MM.1S (cell line): ENCODE data around the gene OLFM2.

ENCODE experiments used
- DNase-seq: peaks from one replicate; pipeline ENCODE4 v3.0.0-alpha.2; 2015
- H2AFZ ChIP-seq: fragments of 300-600 bp; sonication (generic); 2 replicates; pipeline ENCODE4 v1.6.0; 2016; ENCODE audit warnings: antibody characterized with exemption, low read length
- H3F3A ChIP-seq: fragments of 300-600 bp; sonication (generic); 2 replicates; pipeline ENCODE4 v1.6.1; 2016; ENCODE audit warnings: mild to moderate bottlenecking, antibody characterized with exemption, low read length, moderate library complexity, mixed read lengths; ENCODE audit not compliant: insufficient read depth
- H3K27ac ChIP-seq: fragments of 300-600 bp; sonication (generic); 2 replicates; pipeline ENCODE4 v1.5.1; 2016; ENCODE audit warnings: mild to moderate bottlenecking, low read length
- H3K27me3 ChIP-seq: fragments of 300-600 bp; sonication (generic); replicated peaks from 2 replicates; pipeline ENCODE4 v1.6.0; 2016; ENCODE audit warnings: low read length; ENCODE audit not compliant: insufficient read depth
- H3K36me3 ChIP-seq: fragments of 300-600 bp; sonication (generic); replicated peaks from 2 replicates; pipeline ENCODE4 v1.6.1; 2016; ENCODE audit warnings: mild to moderate bottlenecking, low read length, mixed read lengths; ENCODE audit not compliant: insufficient read depth
- H3K4me1 ChIP-seq: fragments of 300-600 bp; sonication (generic); 2 replicates; pipeline ENCODE4 v1.6.1; 2016; ENCODE audit warnings: low read length, mixed read lengths
- H3K4me2 ChIP-seq: fragments of 300-600 bp; sonication (generic); 2 replicates; pipeline ENCODE4 v1.6.0; 2016; ENCODE audit warnings: low read depth, low read length
- H3K4me3 ChIP-seq: fragments of 300-600 bp; sonication (generic); 2 replicates; pipeline ENCODE4 v1.5.1; 2016; ENCODE audit warnings: low read length, mixed read lengths
- H3K79me2 ChIP-seq: fragments of 300-600 bp; sonication (generic); 2 replicates; pipeline ENCODE4 v1.6.1; 2016; ENCODE audit warnings: mixed run types, low read length, mixed read lengths
- H3K9ac ChIP-seq: fragments of 300-600 bp; sonication (generic); 2 replicates; pipeline ENCODE4 v1.6.1; 2016; ENCODE audit warnings: low read length, mixed read lengths
- H3K9me2 ChIP-seq: fragments of 300-600 bp; sonication (generic); replicated peaks from 2 replicates; pipeline ENCODE4 v1.6.1; 2016; ENCODE audit warnings: mild to moderate bottlenecking, low read length, mixed read lengths; ENCODE audit not compliant: insufficient read depth
- H3K9me3 ChIP-seq: fragments of 300-600 bp; sonication (generic); replicated peaks from 2 replicates; pipeline ENCODE4 v1.6.1; 2016; ENCODE audit warnings: mild to moderate bottlenecking, low read length, mixed read lengths; ENCODE audit not compliant: insufficient read depth
- H4K20me1 ChIP-seq: fragments of 300-600 bp; sonication (generic); 2 replicates; pipeline ENCODE4 v1.6.1; 2016; ENCODE audit warnings: mild to moderate bottlenecking, low read length, moderate library complexity, mixed read lengths; ENCODE audit not compliant: insufficient read depth
- EZH2 ChIP-seq: fragments of 300-600 bp; sonication (generic); optimal IDR thresholded peaks from 2 replicates; pipeline ENCODE3; 2017; ENCODE audit warnings: low read depth, mild to moderate bottlenecking, antibody characterized with exemption, low read length, mixed read lengths
- EZH2phosphoT487 ChIP-seq: fragments of 300-600 bp; sonication (generic); IDR thresholded peaks from 2 replicates; pipeline ENCODE4 v1.6.1; 2018; ENCODE audit warnings: antibody characterized with exemption, low read length
- TF ChIP-seq, protein P1 (sequence below): fragments of 300-600 bp; sonication (generic); IDR thresholded peaks from 2 replicates; pipeline ENCODE4 v1.5.1; 2016; ENCODE audit warnings: antibody characterized with exemption, low read length, mixed read lengths

OLFM2 gene

GRCh38 chr19:9971166-9971897, 35.0 kb upstream of the OLFM2 start:
- no peak overlapping the region for H2AFZ ChIP-seq
- H4K20me1 ChIP-seq, result no peaks in the 10 kb centered on the region
- H3K79me2 ChIP-seq, result no peaks in the 10 kb centered on the region
- peaks cover 53% of the 10 kb centered on the region for H3K27me3 ChIP-seq
- H3K9ac ChIP-seq, result no peak overlapping the region
- H3K36me3 ChIP-seq, result no peaks in the 10 kb centered on the region
- DNase-seq, result no peak
- no peak for TF ChIP-seq EZH2
- TF ChIP-seq, protein P1, sequence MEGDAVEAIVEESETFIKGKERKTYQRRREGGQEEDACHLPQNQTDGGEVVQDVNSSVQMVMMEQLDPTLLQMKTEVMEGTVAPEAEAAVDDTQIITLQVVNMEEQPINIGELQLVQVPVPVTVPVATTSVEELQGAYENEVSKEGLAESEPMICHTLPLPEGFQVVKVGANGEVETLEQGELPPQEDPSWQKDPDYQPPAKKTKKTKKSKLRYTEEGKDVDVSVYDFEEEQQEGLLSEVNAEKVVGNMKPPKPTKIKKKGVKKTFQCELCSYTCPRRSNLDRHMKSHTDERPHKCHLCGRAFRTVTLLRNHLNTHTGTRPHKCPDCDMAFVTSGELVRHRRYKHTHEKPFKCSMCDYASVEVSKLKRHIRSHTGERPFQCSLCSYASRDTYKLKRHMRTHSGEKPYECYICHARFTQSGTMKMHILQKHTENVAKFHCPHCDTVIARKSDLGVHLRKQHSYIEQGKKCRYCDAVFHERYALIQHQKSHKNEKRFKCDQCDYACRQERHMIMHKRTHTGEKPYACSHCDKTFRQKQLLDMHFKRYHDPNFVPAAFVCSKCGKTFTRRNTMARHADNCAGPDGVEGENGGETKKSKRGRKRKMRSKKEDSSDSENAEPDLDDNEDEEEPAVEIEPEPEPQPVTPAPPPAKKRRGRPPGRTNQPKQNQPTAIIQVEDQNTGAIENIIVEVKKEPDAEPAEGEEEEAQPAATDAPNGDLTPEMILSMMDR, result no peak
- TF ChIP-seq EZH2phosphoT487, result no peak
- no peak overlapping the region for H3K4me2 ChIP-seq
- H3K27ac ChIP-seq, result no peak overlapping the region
- H3K4me3 ChIP-seq, result no peak overlapping the region
- H3F3A ChIP-seq, result no peaks in the 10 kb centered on the region
- H3K9me2 ChIP-seq, result no peaks in the 10 kb centered on the region
- no peaks in the 10 kb centered on the region for H3K4me1 ChIP-seq
- no peaks in the 10 kb centered on the region for H3K9me3 ChIP-seq

GRCh38 chr19:9970481-9970880, 34.2 kb upstream of the OLFM2 start:
- Histone ChIP-seq H3K9me3 (no peaks in the 10 kb centered on the region), H3K27ac (no peak overlapping the region), H3K27me3 (peaks cover 53% of the 10 kb centered on the region), H3K9ac (no peak overlapping the region), H3K36me3 (no peaks in the 10 kb centered on the region), H2AFZ (no peak overlapping the region), H3K9me2 (no peaks in the 10 kb centered on the region), H3K4me3 (no peak overlapping the region), H3F3A (no peaks in the 10 kb centered on the region), H3K79me2 (no peaks in the 10 kb centered on the region), H4K20me1 (no peaks in the 10 kb centered on the region), H3K4me1 (no peaks in the 10 kb centered on the region), H3K4me2 (no peak overlapping the region)
- no peak for TF ChIP-seq EZH2phosphoT487
- TF ChIP-seq, protein P1, result no peak
- TF ChIP-seq EZH2, result no peak
- DNase-seq, result no peak

GRCh38 chr19:9969688-9969975, 33.3 kb upstream of the OLFM2 start:
- Histone ChIP-seq H3K4me1 (no peaks in the 10 kb centered on the region), H3K9me3 (no peaks in the 10 kb centered on the region), H3K4me3 (no peak overlapping the region), H3F3A (no peaks in the 10 kb centered on the region), H3K27me3 (peaks cover 53% of the 10 kb centered on the region), H3K79me2 (no peaks in the 10 kb centered on the region), H3K9ac (no peak overlapping the region), H3K36me3 (no peaks in the 10 kb centered on the region), H4K20me1 (no peaks in the 10 kb centered on the region), H3K9me2 (no peaks in the 10 kb centered on the region), H2AFZ (no peak overlapping the region), H3K27ac (no peak overlapping the region), H3K4me2 (no peak overlapping the region)
- DNase-seq, result no peak
- TF ChIP-seq, protein P1, result no peak
- no peak for TF ChIP-seq EZH2phosphoT487
- TF ChIP-seq EZH2, result no peak
